DND-41 (cell line): ENCODE results near the gene PTPRN2.

Experiments used
- CTCF ChIP-seq: IDR thresholded peaks from 2 replicates; pipeline ENCODE4 v1.5.1; 2012; ENCODE audit warnings: borderline replicate concordance, low read length, moderate library complexity, mild to moderate bottlenecking; ENCODE audit not compliant: poor library complexity, severe bottlenecking; ENCODE audit errors: extremely low read depth
- EZH2 ChIP-seq: IDR thresholded peaks from 3 replicates; pipeline ENCODE4 v1.6.1; 2012; ENCODE audit warnings: borderline replicate concordance, low read depth, mild to moderate bottlenecking, moderate library complexity, low read length, inconsistent platforms; ENCODE audit not compliant: severe bottlenecking

DNA sequence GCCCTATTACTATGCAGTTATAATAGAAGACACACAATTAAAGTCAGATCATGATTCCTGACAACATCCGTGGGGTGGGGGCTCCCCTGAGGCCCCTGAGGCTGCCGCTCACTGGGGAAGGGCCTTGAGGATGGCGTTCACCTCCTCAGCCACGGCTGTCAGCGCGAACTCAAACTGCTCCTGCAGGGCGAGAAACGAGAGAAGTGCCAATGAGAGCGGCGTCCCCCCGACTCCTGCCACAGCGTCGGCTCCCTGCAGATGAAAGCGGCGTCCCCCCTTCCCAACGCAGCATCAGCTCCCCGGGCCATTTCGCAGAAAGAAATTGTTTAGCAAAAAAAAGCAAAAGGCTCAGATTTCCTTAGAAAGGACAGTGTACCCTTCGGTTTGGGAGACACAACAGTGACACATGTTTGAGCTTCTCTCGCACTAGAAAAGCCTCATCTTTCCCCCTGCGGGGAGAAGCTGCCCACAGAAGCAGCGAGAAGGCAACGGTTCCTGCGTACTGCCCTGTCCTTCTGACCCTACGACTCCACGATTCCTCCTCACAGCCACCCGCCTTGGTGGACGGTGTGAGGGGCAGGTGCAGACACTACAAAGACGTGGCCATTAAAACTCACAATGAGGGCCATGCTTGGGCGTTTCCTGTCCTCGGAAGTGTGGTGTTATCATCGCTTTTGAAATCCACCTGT lies 1046.9 kb downstream of the PTPRN2 start:
- TF ChIP-seq CTCF, result no peak
- TF ChIP-seq EZH2, result no peak
